Stimulated activated naive CD8-positive, alpha-beta T cell treated with anti-CD3 and anti-CD28 coated beads, Interleukin-15, amount 100 ng/mL, for 72 hours (primary cell): ENCODE measurements around the gene TBL2.
"Not testable (repeated sequence)": the region's sequence is repeated elsewhere in the genome, so short reads cannot be mapped to it uniquely, and the experiment has no call there.

ENCODE experiments used
- ATAC-seq: fragments of 150-1000 bp; cut with Tn5 transposase; 2 replicates; pipeline ENCODE4 v1.10.0; 2021; ENCODE audit warnings: mild to moderate bottlenecking, moderate library complexity
- DNase-seq, 2 donors: peaks; one replicate each; pipeline ENCODE4 v3.0.0; 2021 to 2022
- H3K27ac Mint-ChIP-seq, 2 donors: one replicate each; pipeline ENCODE4 v1.8.0; 2022; ENCODE audit warnings: mild to moderate bottlenecking in 2 of 2, mixed read lengths in 2 of 2, moderate library complexity in 2 of 2
- H3K27me3 Mint-ChIP-seq: one replicate; pipeline ENCODE4 v1.8.0; 2022; ENCODE audit warnings: mixed read lengths
- H3K4me1 Mint-ChIP-seq: one replicate; pipeline ENCODE4 v1.8.0; 2022; ENCODE audit warnings: mild to moderate bottlenecking, mixed read lengths
- H3K4me3 Mint-ChIP-seq, 2 donors: one replicate each; pipeline ENCODE4 v1.8.0; 2022; ENCODE audit warnings: mild to moderate bottlenecking in 2 of 2, mixed read lengths in 2 of 2, moderate library complexity in 1 of 2
- H3K9me3 Mint-ChIP-seq, 2 donors: one replicate each; pipeline ENCODE4 v1.8.0; 2022; ENCODE audit warnings: mixed read lengths in 2 of 2

TBL2 gene

GRCh38 chr7:73593207-73594045 lies 15.0 kb upstream of the TBL2 start:
- no peak overlapping the region for H3K27ac Mint-ChIP-seq
- H3K27me3 Mint-ChIP-seq = peaks cover 15% of the 10 kb centered on the region

GRCh38 chr7:73586911-73587310 lies 8.5 kb upstream of the TBL2 start:
- no peak for DNase-seq
- no peak for ATAC-seq
- Mint-ChIP-seq H3K9me3 (no peaks in the 10 kb centered on the region), H3K27ac (no peak overlapping the region), H3K4me1 (peaks cover 7% of the 10 kb centered on the region), H3K27me3 (no peaks in the 10 kb centered on the region), H3K4me3 (no peak overlapping the region)

More at GRCh38 chr7:73593207-73594045, 15.0 kb upstream of the TBL2 start:
- Mint-ChIP-seq H3K4me3 (no peak overlapping the region), H3K4me1 (no peaks in the 10 kb centered on the region), H3K9me3 (no peaks in the 10 kb centered on the region)
- ATAC-seq = no peak
- no peak for DNase-seq

GRCh38 chr7:73585196-73585595 lies 6.8 kb upstream of the TBL2 start:
- ATAC-seq (no peak), DNase-seq (no peak)
- no peaks in the 10 kb centered on the region for H3K9me3 Mint-ChIP-seq
- H3K27ac Mint-ChIP-seq = no peak overlapping the region
- no peaks in the 10 kb centered on the region for H3K27me3 Mint-ChIP-seq
- H3K4me3 Mint-ChIP-seq = no peak overlapping the region
- H3K4me1 Mint-ChIP-seq = peaks cover 7% of the 10 kb centered on the region

- DNase-seq (no peak), ATAC-seq (no peak)
- no peak overlapping the region for H3K27ac Mint-ChIP-seq
- H3K4me3 Mint-ChIP-seq = no peak overlapping the region
- H3K9me3 Mint-ChIP-seq = no peaks in the 10 kb centered on the region
- H3K27me3 Mint-ChIP-seq = no peaks in the 10 kb centered on the region
- peaks cover 14% of the 10 kb centered on the region for H3K4me1 Mint-ChIP-seq
Observed at GRCh38 chr7:73582664-73583202, 4.4 kb upstream of the TBL2 start.

GRCh38 chr7:73581006-73581405 lies 2.6 kb upstream of the TBL2 start:
- not testable (repeated sequence) for H3K9me3 Mint-ChIP-seq, H3K4me3 Mint-ChIP-seq, H3K27ac Mint-ChIP-seq, H3K27me3 Mint-ChIP-seq, DNase-seq, ATAC-seq
- peaks cover 26% of the 10 kb centered on the region for H3K4me1 Mint-ChIP-seq

- H3K4me3 Mint-ChIP-seq = peak overlapping the region; percentile 99 to 100
- ATAC-seq (peak; percentile 32), DNase-seq (no peak)
- no peaks in the 10 kb centered on the region for H3K9me3 Mint-ChIP-seq
- H3K4me1 Mint-ChIP-seq = peaks cover 26% of the 10 kb centered on the region
- H3K27me3 Mint-ChIP-seq = no peaks in the 10 kb centered on the region
- peak overlapping the region; percentile 98 to 99 for H3K27ac Mint-ChIP-seq
Observed at GRCh38 chr7:73577627-73578341, 595 bp downstream of the TBL2 start.

- no peak for ATAC-seq
- peaks cover 18% of the 10 kb centered on the region for H3K4me1 Mint-ChIP-seq
- no peak for DNase-seq
- H3K27me3 Mint-ChIP-seq = no peaks in the 10 kb centered on the region
- no peaks in the 10 kb centered on the region for H3K9me3 Mint-ChIP-seq
- H3K27ac Mint-ChIP-seq = peak overlapping the region in 1 of 2 donors; percentile 85
- no peak overlapping the region for H3K4me3 Mint-ChIP-seq
Observed at GRCh38 chr7:73573791-73574190, 4.6 kb downstream of the TBL2 start.

- Mint-ChIP-seq H3K4me3 (no peak overlapping the region), H3K4me1 (peaks cover 19% of the 10 kb centered on the region), H3K9me3 (no peaks in the 10 kb centered on the region), H3K27ac (no peak overlapping the region), H3K27me3 (no peaks in the 10 kb centered on the region)
- no peak for DNase-seq
- no peak for ATAC-seq
Observed at GRCh38 chr7:73573276-73573675, 5.1 kb downstream of the TBL2 start.

GRCh38 chr7:73572767-73573186 lies 5.6 kb downstream of the TBL2 start:
- no peak for DNase-seq
- Mint-ChIP-seq H3K27ac (no peak overlapping the region), H3K4me3 (no peak overlapping the region), H3K9me3 (no peaks in the 10 kb centered on the region), H3K4me1 (peaks cover 23% of the 10 kb centered on the region), H3K27me3 (no peaks in the 10 kb centered on the region)
- no peak for ATAC-seq

- DNase-seq = no peak
- no peak for ATAC-seq
- Mint-ChIP-seq H3K4me3 (no peak overlapping the region), H3K27ac (no peak overlapping the region), H3K4me1 (peaks cover 22% of the 10 kb centered on the region), H3K27me3 (no peaks in the 10 kb centered on the region), H3K9me3 (no peaks in the 10 kb centered on the region)
Observed at GRCh38 chr7:73570977-73571376, 7.4 kb downstream of the TBL2 start.

- H3K9me3 Mint-ChIP-seq = no peaks in the 10 kb centered on the region
- DNase-seq (no peak), ATAC-seq (no peak)
- H3K27ac Mint-ChIP-seq = no peak overlapping the region
- H3K4me1 Mint-ChIP-seq = peaks cover 23% of the 10 kb centered on the region
- no peaks in the 10 kb centered on the region for H3K27me3 Mint-ChIP-seq
- H3K4me3 Mint-ChIP-seq = no peak overlapping the region
Observed at GRCh38 chr7:73570521-73570920, 7.9 kb downstream of the TBL2 start.

- H3K9me3 Mint-ChIP-seq = no peaks in the 10 kb centered on the region
- no peak overlapping the region for H3K4me3 Mint-ChIP-seq
- H3K4me1 Mint-ChIP-seq = peaks cover 23% of the 10 kb centered on the region
- H3K27me3 Mint-ChIP-seq = no peaks in the 10 kb centered on the region
- no peak overlapping the region for H3K27ac Mint-ChIP-seq
- no peak for ATAC-seq
- DNase-seq = no peak
Observed at GRCh38 chr7:73569042-73569608, 9.3 kb downstream of the TBL2 start.

- ATAC-seq (no peak), DNase-seq (no peak)
- peaks cover 23% of the 10 kb centered on the region for H3K4me1 Mint-ChIP-seq
- H3K4me3 Mint-ChIP-seq = no peak overlapping the region
- H3K27ac Mint-ChIP-seq = no peak overlapping the region
- H3K9me3 Mint-ChIP-seq = no peaks in the 10 kb centered on the region
- H3K27me3 Mint-ChIP-seq = no peaks in the 10 kb centered on the region
Observed at GRCh38 chr7:73567846-73568685, 10.3 kb downstream of the TBL2 start.

GRCh38 chr7:73567140-73567539 lies 11.2 kb downstream of the TBL2 start:
- Mint-ChIP-seq H3K4me1 (peaks cover 23% of the 10 kb centered on the region), H3K4me3 (no peak overlapping the region), H3K27ac (no peak overlapping the region), H3K27me3 (no peaks in the 10 kb centered on the region), H3K9me3 (no peaks in the 10 kb centered on the region)
- no peak for DNase-seq
- no peak for ATAC-seq

GRCh38 chr7:73566431-73566830 lies 11.9 kb downstream of the TBL2 start:
- H3K4me3 Mint-ChIP-seq = peak overlapping the region; percentile 40 to 74
- peaks cover 23% of the 10 kb centered on the region for H3K4me1 Mint-ChIP-seq
- ATAC-seq = peak; percentile 55
- DNase-seq, H3K9me3 Mint-ChIP-seq, H3K27me3 Mint-ChIP-seq: not testable (repeated sequence)
- peak overlapping the region in 1 of 2 donors; percentile 73 for H3K27ac Mint-ChIP-seq
